ENCODE data around the gene PSEN1. TPM values are rescaled to one million over a fixed set of nuclear protein-coding genes. Genes with fewer than 3 reads are reported as not detected.

The PSEN1 gene
- polyA plus RNA-seq, 1 of the 3 experiments (the other 2 are of a cell fraction), result 9.0 TPM

DNA sequence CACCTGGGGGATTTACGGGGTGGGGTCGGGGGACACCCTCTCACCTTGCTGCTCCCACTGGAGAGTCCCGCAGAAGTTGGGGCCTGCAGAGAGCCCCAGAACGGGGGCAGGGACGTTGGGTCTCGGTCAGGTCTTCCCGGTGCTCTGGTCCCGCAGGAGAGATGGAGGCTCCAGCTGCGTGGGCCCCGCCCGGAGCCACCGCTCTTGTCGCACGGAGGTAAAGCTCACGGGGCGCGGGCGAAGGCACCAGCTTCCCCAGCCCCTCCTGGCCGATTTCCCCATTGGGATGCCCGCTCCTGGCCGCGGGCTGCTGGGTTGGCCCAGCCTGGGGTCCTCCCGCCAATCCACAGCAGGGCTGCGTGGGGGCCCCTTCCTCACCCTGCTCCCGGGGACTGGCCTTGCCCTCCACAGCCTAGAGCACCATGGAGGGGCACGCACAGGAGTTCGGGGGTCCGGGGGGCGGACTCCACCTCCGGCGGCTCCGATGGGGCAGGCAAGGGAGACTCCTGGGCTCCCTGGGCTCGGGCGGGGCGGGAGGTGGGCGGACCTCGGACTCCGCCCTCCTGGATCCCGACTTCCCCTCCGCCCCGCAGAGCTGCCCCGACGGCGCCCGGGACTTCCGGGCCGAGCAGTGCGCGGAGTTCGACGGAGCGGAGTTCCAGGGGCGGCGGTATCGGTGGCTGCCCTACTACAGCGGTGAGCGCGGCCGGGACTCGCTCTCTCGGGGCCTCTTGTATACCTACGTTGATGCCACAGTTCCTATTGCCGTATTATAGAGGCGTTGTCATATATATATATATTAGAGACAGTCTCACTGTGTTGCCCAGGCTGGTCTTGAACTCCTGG lies 109.4 kb downstream of the PSEN1 start (continued):
- no peak for TF ChIP-seq TCF12 (IDR thresholded peaks at IDR 0.05)
- TF ChIP-seq RCOR1 (IDR thresholded peaks at IDR 0.05; ENCODE audit: low read length), result no peak

DNA sequence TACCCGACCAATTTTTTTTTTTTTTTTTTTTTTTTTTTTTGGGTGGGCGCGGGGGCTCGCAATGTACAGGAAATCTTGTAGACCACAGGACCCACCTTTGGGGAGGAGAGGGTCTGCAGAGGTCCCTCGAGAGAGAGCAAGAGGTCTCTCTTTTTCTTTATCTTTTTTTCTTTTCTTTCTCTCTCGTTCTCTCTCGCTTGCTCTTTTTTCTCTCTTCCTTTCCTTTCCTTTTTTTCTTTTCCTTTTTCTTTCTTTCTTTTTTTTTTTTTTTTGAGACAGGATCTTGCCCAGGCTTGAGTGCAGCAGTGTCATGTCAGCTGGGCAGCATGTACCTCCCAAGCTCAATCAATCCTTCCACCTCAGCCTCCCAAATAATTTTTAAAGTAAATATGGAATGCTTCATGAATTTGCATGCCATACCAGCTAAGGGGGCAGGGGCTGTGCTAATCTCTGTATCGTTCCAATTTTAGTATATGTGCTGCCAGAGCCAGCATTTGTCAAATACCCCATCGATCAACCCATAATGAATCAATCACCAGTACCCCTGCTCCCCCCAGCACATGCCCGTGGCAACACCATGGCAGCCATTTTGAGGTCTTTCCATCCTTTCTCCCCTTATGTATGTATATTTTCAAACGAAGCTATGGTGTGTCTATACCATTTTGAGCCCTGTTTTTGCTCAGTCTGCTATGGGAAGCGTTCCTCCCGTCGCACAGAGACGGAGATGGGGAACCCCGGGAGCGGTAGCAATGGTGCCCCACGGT lies 110.3 kb downstream of the PSEN1 start:
- TF ChIP-seq, protein P1, sequence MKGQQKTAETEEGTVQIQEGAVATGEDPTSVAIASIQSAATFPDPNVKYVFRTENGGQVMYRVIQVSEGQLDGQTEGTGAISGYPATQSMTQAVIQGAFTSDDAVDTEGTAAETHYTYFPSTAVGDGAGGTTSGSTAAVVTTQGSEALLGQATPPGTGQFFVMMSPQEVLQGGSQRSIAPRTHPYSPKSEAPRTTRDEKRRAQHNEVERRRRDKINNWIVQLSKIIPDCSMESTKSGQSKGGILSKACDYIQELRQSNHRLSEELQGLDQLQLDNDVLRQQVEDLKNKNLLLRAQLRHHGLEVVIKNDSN (IDR thresholded peaks at IDR 0.05; ENCODE audit: borderline replicate concordance, low read depth), result no peak
- no peak for TF ChIP-seq YY1 (IDR thresholded peaks at IDR 0.05; ENCODE audit: low read depth)
- TF ChIP-seq, protein P2, sequence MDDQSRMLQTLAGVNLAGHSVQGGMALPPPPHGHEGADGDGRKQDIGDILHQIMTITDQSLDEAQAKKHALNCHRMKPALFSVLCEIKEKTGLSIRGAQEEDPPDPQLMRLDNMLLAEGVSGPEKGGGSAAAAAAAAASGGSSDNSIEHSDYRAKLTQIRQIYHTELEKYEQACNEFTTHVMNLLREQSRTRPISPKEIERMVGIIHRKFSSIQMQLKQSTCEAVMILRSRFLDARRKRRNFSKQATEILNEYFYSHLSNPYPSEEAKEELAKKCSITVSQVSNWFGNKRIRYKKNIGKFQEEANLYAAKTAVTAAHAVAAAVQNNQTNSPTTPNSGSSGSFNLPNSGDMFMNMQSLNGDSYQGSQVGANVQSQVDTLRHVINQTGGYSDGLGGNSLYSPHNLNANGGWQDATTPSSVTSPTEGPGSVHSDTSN (IDR thresholded peaks at IDR 0.05), result no peak
- TF ChIP-seq ELF1 (IDR thresholded peaks at IDR 0.05), result no peak
- TF ChIP-seq JUND (IDR thresholded peaks at IDR 0.05), result no peak
- TF ChIP-seq NRF1 (IDR thresholded peaks at IDR 0.05; ENCODE audit: low read depth, low read length), result no peak
- TF ChIP-seq SIN3A (IDR thresholded peaks at IDR 0.05; ENCODE audit: borderline replicate concordance, low read depth, low read length), result no peak
- H3K4me1 ChIP-seq (ENCODE audit: control insufficient read depth in 1 of 2, insufficient read depth in 2 of 2, low read depth in 1 of 2, low read length in 1 of 2), result no peaks in the 10 kb centered on the region
- H3K79me2 ChIP-seq (ENCODE audit: insufficient read depth), result no peaks in the 10 kb centered on the region
- CTCF ChIA-PET, result no interaction called here
- no peaks in the 10 kb centered on the region for H3K9me3 ChIP-seq
- H3K36me3 ChIP-seq (replicated peaks in 1 of 2; ENCODE audit: control insufficient read depth in 1 of 2, insufficient read depth in 2 of 2, low read length in 1 of 2), result no peaks in the 10 kb centered on the region
- H2AFZ ChIP-seq (ENCODE audit: low read depth), result no peak overlapping the region
- no peak overlapping the region for H3K4me3 ChIP-seq (ENCODE audit: low read depth in 2 of 2, low read length in 1 of 2)
- no peak overlapping the region for H3K4me2 ChIP-seq
- peaks cover 5% of the 10 kb centered on the region for H3F3A ChIP-seq (replicated peaks; ENCODE audit: insufficient read depth)
- POLR2A ChIA-PET, result no interaction called here
- peak; percentile 14 for DNase-seq
- no peak overlapping the region for H3K27ac ChIP-seq (ENCODE audit: low read depth in 2 of 2, low read length in 1 of 2)
- no peak overlapping the region for H3K9ac ChIP-seq
- no peaks in the 10 kb centered on the region for H4K20me1 ChIP-seq (ENCODE audit: insufficient read depth)
- WGBS (ENCODE audit: low lambda C conversion rate), result 77% methylated on average over 18 of the region's 18 CpGs
- H3K9me2 ChIP-seq, result no peaks in the 10 kb centered on the region
- H3K27me3 ChIP-seq (ENCODE audit: insufficient read depth), result no peaks in the 10 kb centered on the region

DNA sequence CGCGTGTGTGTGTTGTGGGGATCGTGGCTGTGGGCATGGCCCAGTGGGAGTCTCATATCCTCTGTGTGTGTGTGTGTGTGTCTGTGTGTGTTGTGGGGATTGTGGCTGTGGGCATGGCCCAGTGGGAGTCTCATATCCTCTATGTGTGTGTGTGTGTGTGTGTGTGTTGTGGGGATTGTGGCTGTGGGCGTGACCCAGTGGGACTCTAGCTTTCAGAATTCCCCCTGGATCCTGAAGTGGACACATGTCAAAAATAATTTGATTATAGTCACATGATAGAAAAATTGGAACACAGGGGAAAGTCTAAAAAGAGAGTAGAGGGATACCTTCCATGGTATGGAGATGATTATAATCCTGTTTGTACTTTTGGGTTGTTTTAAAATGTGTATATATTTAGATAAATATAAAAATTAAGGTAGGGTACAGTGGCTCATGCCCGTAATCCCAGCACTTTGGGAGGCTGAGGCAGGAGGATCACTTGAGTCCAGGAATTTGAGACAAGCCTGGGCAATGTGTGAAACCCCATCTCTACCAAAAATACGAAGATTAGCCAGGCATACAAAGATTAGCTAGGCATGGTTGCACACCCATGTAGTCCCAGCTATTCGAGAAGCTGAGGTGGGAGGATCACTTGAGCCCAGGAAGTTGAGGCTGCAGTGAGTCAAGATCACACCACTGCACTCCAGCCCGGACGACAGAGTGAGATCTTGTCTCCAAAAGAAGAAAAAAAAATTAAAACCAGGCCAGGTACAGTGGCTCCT lies 112.0 kb downstream of the PSEN1 start:
- ChIA-PET POLR2A (no interaction called here), CTCF (no interaction called here)
- Histone ChIP-seq H3K36me3 (replicated peaks in 1 of 2; ENCODE audit: control insufficient read depth in 1 of 2, insufficient read depth in 2 of 2, low read length in 1 of 2) (no peaks in the 10 kb centered on the region), H3K79me2 (ENCODE audit: insufficient read depth) (no peaks in the 10 kb centered on the region), H3F3A (replicated peaks; ENCODE audit: insufficient read depth) (no peaks in the 10 kb centered on the region), H3K9me3 (no peaks in the 10 kb centered on the region), H3K4me3 (ENCODE audit: low read depth in 2 of 2, low read length in 1 of 2) (no peak overlapping the region), H4K20me1 (ENCODE audit: insufficient read depth) (no peaks in the 10 kb centered on the region), H3K9me2 (no peaks in the 10 kb centered on the region), H3K4me2 (no peak overlapping the region), H3K27me3 (ENCODE audit: insufficient read depth) (no peaks in the 10 kb centered on the region), H3K4me1 (ENCODE audit: control insufficient read depth in 1 of 2, insufficient read depth in 2 of 2, low read depth in 1 of 2, low read length in 1 of 2) (no peaks in the 10 kb centered on the region), H3K27ac (ENCODE audit: low read depth in 2 of 2, low read length in 1 of 2) (no peak overlapping the region), H2AFZ (ENCODE audit: low read depth) (no peak overlapping the region), H3K9ac (no peak overlapping the region)
- TF ChIP-seq GATA2 (CRISPR knock-in tag; IDR thresholded peaks at IDR 0.05) (no peak), EP300 (IDR thresholded peaks at IDR 0.05; ENCODE audit: borderline replicate concordance in 1 of 2, low read depth in 1 of 2, low read length in 1 of 2) (no peak), TCF12 (IDR thresholded peaks at IDR 0.05) (no peak), SMC3 (IDR thresholded peaks at IDR 0.05; ENCODE audit: low read depth, low read length) (no peak), RCOR1 (IDR thresholded peaks at IDR 0.05; ENCODE audit: low read length) (no peak), MXI1 (IDR thresholded peaks at IDR 0.05; ENCODE audit: low read depth, low read length) (no peak)
- TF ChIP-seq, protein P3, sequence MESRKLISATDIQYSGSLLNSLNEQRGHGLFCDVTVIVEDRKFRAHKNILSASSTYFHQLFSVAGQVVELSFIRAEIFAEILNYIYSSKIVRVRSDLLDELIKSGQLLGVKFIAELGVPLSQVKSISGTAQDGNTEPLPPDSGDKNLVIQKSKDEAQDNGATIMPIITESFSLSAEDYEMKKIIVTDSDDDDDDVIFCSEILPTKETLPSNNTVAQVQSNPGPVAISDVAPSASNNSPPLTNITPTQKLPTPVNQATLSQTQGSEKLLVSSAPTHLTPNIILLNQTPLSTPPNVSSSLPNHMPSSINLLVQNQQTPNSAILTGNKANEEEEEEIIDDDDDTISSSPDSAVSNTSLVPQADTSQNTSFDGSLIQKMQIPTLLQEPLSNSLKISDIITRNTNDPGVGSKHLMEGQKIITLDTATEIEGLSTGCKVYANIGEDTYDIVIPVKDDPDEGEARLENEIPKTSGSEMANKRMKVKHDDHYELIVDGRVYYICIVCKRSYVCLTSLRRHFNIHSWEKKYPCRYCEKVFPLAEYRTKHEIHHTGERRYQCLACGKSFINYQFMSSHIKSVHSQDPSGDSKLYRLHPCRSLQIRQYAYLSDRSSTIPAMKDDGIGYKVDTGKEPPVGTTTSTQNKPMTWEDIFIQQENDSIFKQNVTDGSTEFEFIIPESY (IDR thresholded peaks at IDR 0.05; ENCODE audit: borderline replicate concordance, low read depth), result no peak
- TF ChIP-seq, protein P1 (IDR thresholded peaks at IDR 0.05; ENCODE audit: borderline replicate concordance, low read depth), result no peak
- TF ChIP-seq, protein P4, sequence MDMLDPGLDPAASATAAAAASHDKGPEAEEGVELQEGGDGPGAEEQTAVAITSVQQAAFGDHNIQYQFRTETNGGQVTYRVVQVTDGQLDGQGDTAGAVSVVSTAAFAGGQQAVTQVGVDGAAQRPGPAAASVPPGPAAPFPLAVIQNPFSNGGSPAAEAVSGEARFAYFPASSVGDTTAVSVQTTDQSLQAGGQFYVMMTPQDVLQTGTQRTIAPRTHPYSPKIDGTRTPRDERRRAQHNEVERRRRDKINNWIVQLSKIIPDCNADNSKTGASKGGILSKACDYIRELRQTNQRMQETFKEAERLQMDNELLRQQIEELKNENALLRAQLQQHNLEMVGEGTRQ (IDR thresholded peaks at IDR 0.05; ENCODE audit: borderline replicate concordance, low read depth, low read length), result no peak
- WGBS (ENCODE audit: low lambda C conversion rate), result 51% methylated on average over 6 of the region's 9 CpGs
- DNase-seq, result no peak
